GM12865 (cell line): ENCODE data around the gene SPINK6.

Experiments
- DNase-seq: peaks from one replicate; pipeline ENCODE4 v3.0.0; 2010; ENCODE audit warnings: low read depth
- H3K4me3 ChIP-seq: 2 replicates; pipeline ENCODE4 v1.5.1; 2011; ENCODE audit warnings: mild to moderate bottlenecking, low read depth, low read length, control low read depth
- TF ChIP-seq, protein P1 (sequence below): IDR thresholded peaks from 2 replicates; pipeline ENCODE4 v1.5.1; 2011; ENCODE audit warnings: low read length, control low read depth, low read depth, inconsistent platforms; ENCODE audit not compliant: insufficient read depth; ENCODE audit errors: missing control alignments

Gene SPINK6

GRCh38 chr5:148172377-148172776 lies 30.5 kb upstream of the SPINK6 start:
- DNase-seq, result no peak
- TF ChIP-seq, protein P1, sequence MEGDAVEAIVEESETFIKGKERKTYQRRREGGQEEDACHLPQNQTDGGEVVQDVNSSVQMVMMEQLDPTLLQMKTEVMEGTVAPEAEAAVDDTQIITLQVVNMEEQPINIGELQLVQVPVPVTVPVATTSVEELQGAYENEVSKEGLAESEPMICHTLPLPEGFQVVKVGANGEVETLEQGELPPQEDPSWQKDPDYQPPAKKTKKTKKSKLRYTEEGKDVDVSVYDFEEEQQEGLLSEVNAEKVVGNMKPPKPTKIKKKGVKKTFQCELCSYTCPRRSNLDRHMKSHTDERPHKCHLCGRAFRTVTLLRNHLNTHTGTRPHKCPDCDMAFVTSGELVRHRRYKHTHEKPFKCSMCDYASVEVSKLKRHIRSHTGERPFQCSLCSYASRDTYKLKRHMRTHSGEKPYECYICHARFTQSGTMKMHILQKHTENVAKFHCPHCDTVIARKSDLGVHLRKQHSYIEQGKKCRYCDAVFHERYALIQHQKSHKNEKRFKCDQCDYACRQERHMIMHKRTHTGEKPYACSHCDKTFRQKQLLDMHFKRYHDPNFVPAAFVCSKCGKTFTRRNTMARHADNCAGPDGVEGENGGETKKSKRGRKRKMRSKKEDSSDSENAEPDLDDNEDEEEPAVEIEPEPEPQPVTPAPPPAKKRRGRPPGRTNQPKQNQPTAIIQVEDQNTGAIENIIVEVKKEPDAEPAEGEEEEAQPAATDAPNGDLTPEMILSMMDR, result no peak
- no peak overlapping the region for H3K4me3 ChIP-seq

GRCh38 chr5:148176480-148176879 lies 26.4 kb upstream of the SPINK6 start:
- TF ChIP-seq, protein P1, result no peak
- DNase-seq, result no peak
- no peak overlapping the region for H3K4me3 ChIP-seq

DNA sequence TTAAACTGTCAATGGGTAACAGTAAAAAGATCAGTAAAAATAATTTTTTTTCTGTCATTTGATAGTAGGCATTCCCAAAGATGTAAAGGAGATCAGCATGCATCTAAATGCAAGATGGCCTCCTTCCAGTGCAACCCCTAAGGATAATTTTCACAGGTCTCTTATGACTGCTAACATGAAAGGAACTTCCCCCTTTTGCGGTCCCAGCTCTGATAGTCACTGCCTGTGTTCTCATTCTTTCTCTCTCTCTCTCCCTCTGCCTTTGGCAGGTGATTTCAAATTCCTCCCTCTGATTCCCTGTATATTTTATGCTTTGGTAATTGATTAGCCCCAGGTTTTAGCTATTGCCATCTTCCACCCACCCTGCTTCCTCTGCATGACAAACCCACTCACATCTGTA lies 25.6 kb upstream of the SPINK6 start:
- TF ChIP-seq, protein P1, result no peak
- no peak for DNase-seq
- H3K4me3 ChIP-seq, result no peak overlapping the region

DNA sequence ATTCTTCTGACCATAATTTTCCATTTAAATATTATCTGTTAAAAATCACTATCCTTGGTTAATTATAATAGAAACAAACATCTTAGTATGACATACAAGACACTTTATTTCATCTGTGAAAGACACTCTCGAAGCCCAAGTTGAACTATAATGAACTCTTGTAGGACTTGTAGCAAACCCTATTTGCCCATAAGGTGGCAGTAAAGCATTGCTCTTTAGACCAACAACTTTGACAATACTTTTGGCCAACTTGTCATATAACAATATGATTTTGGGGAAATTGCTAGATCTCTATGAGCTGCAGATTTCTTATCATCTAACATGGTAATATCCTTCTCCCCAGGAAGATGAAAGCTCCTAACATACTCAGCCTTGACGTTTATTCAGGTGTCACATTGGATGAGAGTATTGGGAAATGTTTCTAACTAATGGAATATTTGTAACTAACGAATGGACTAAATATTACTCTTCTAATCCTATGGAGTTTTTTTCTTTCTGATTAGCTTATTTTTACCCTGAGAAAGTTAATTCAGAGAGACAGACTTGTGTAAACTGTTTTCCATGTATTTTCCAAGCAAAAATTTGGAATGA lies 23.5 kb upstream of the SPINK6 start:
- TF ChIP-seq, protein P1, result peak; percentile 54
- DNase-seq, result peak; percentile 65
- no peak overlapping the region for H3K4me3 ChIP-seq

- DNase-seq, result peak; percentile 14
- H3K4me3 ChIP-seq, result no peak overlapping the region
- TF ChIP-seq, protein P1, result no peak
Measured at GRCh38 chr5:148186248-148187003, 16.4 kb upstream of the SPINK6 start.

DNA sequence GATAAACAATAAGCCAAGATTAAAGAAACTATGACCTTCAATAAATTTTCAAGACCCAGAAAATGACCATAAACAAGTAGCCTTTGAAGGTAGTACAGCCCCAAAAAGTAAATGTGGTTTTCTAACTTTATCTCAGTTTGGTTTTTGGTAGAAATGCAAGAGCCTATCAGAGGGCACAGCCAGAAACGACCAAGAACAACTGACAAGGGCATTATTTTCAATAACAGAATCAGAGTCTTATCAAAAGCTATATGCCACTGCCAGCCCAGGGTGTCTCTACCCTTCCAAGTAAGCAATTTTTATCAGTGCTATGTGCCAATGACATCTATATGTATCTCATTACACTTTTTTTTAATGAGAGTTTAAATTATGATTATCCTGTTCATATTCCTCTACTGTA lies 11.8 kb upstream of the SPINK6 start:
- H3K4me3 ChIP-seq, result no peak overlapping the region
- TF ChIP-seq, protein P1, result no peak
- DNase-seq, result no peak
